ENCODE data around the gene RFWD3.

- no peak for TF ChIP-seq CTCF (IDR thresholded peaks at IDR 0.05)
- TF ChIP-seq EP300 (IDR thresholded peaks at IDR 0.05), result no peak
- no peak for TF ChIP-seq POLR2A (IDR thresholded peaks at IDR 0.05)
Observed at GRCh38 chr16:74682556-74682955, 15.9 kb upstream of the RFWD3 start.
